Body of pancreas (tissue), 4 donors: ENCODE measurements around the gene MTCH1.

Source experiments
- CTCF ChIP-seq, 7 experiments: fragments of 450-650 bp in 4 of 7; fragments of 200-600 bp in 3 of 7; sonication (generic) in 3 of 7; IDR thresholded peaks; one replicate each; pipeline ENCODE4 v1.5.1; 2016 to 2019; ENCODE audit warnings: antibody characterized with exemption in 7 of 7
- POLR2A ChIP-seq, 3 donors: fragments of 450-650 bp; IDR thresholded peaks; one replicate each; pipeline ENCODE4 v1.6.1; 2016; ENCODE audit warnings: antibody characterized with exemption in 3 of 3, mild to moderate bottlenecking in 2 of 3

DNA sequence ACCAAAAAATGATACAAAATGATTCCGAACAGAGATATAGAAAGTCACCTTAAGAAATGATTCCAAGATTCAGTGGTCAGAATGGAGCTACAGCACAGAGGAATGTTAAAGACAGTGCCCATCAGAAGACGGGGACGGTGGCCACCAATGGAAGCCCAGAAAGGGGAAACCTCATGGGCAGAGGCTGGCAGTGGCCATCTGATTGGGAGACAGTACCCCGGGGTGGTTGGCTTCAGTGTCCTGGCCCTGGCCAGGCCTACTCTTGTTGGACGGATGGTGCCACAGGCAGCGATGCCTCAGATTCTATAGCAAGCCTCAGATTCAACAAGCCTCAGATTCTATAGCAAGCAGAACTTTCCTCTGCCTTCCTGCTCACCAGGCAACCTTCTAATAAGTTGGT is 48.1 kb downstream of the MTCH1 start:
- TF ChIP-seq CTCF (IDR thresholded peaks at IDR 0.05) = no peak
- no peak for TF ChIP-seq POLR2A (IDR thresholded peaks at IDR 0.05)
